ENCODE measurements around the gene HSPA2.
"Not testable (repeated sequence)": the region's sequence is repeated elsewhere in the genome, so short reads cannot be mapped to it uniquely, and the experiment has no call there.

The HSPA2 gene

DNA sequence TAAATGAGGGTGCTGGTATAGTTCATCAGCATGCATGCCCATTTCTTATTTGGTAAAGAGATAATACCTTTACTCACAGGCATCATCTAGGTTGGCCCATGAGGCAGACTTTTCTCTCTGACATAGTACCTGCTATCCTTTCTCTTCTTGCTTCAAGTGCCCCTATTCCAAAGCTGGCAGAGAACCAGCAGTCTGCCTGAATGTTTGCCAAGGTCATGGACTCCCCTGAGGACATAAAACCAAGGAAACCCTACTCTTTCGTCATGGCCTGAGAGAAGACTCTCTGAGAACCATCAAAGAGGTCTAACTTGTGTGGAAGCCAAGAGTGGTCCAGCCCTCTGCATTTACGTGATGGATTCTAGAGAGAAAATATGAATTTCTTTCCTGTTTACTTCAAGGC is 21.1 kb downstream of the HSPA2 start:
- H3K36me3 ChIP-seq (replicated peaks) = no peaks in the 10 kb centered on the region
- in situ Hi-C loops (cut with HindIII; ENCODE audit: low pct_ligation_motif_present, low sequenced_read_pairs) = no loop called here
- DNase-seq = no peak
- H3K27me3 ChIP-seq (replicated peaks) = no peaks in the 10 kb centered on the region
- no peak overlapping the region for H3K4me3 ChIP-seq (ENCODE audit: low read depth, low read length)
- H3K27ac ChIP-seq = no peak overlapping the region
- TF ChIP-seq, protein P1, sequence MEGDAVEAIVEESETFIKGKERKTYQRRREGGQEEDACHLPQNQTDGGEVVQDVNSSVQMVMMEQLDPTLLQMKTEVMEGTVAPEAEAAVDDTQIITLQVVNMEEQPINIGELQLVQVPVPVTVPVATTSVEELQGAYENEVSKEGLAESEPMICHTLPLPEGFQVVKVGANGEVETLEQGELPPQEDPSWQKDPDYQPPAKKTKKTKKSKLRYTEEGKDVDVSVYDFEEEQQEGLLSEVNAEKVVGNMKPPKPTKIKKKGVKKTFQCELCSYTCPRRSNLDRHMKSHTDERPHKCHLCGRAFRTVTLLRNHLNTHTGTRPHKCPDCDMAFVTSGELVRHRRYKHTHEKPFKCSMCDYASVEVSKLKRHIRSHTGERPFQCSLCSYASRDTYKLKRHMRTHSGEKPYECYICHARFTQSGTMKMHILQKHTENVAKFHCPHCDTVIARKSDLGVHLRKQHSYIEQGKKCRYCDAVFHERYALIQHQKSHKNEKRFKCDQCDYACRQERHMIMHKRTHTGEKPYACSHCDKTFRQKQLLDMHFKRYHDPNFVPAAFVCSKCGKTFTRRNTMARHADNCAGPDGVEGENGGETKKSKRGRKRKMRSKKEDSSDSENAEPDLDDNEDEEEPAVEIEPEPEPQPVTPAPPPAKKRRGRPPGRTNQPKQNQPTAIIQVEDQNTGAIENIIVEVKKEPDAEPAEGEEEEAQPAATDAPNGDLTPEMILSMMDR (IDR thresholded peaks at IDR 0.05; ENCODE audit: low read depth, low read length, missing control alignments) = no peak

DNA sequence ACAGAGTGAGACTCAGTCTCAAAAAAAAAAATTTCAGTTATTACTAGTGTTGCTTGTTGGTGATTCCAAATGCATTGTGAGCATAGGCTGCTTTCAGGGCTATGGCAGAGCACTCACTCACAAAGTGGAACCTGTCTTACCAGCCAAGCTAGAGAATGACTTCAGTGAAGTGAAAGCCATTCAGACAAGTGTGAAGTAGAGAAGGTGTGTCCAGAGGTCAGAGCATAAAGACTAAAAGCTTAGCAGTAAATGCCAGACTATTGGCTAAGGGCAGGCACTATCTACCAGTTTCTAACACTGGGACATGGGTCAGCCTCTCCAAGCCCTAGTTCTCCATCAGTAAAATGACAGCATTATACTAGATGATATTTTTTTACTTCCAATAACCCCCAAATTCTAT is 21.9 kb downstream of the HSPA2 start:
- H3K27me3 ChIP-seq (replicated peaks) = no peaks in the 10 kb centered on the region
- in situ Hi-C loops (cut with HindIII; ENCODE audit: low pct_ligation_motif_present, low sequenced_read_pairs) = no loop called here
- no peaks in the 10 kb centered on the region for H3K36me3 ChIP-seq (replicated peaks)
- H3K4me3 ChIP-seq (ENCODE audit: low read depth, low read length) = no peak overlapping the region
- H3K27ac ChIP-seq = no peak overlapping the region
- no peak for DNase-seq
- TF ChIP-seq, protein P1 (IDR thresholded peaks at IDR 0.05; ENCODE audit: low read depth, low read length, missing control alignments) = no peak

DNA sequence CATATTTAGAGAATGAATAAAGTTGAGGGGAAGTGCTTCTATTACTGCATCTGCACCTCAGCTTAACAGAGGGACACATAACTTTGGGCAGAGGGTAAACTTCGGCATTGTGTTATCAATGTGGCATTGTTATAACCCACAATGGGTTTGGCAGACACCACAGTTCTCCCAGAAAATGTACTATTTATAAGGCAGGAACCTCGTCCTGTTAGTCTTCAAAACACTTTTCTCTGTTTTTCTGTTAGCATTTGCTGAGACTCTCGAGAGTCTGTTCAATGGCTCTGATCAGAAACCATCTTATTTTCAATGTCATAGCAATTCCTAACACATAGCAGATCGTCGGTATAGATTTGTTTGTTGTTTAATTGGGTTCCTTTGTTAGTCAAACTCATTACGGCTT is 23.2 kb downstream of the HSPA2 start:
- Histone ChIP-seq H3K4me3 (ENCODE audit: low read depth, low read length) (no peak overlapping the region), H3K36me3 (replicated peaks) (no peaks in the 10 kb centered on the region), H3K27me3 (replicated peaks) (no peaks in the 10 kb centered on the region), H3K27ac (no peak overlapping the region)
- in situ Hi-C loops (cut with HindIII; ENCODE audit: low pct_ligation_motif_present, low sequenced_read_pairs) = no loop called here
- TF ChIP-seq, protein P1 (IDR thresholded peaks at IDR 0.05; ENCODE audit: low read depth, low read length, missing control alignments) = no peak
- no peak for DNase-seq

DNA sequence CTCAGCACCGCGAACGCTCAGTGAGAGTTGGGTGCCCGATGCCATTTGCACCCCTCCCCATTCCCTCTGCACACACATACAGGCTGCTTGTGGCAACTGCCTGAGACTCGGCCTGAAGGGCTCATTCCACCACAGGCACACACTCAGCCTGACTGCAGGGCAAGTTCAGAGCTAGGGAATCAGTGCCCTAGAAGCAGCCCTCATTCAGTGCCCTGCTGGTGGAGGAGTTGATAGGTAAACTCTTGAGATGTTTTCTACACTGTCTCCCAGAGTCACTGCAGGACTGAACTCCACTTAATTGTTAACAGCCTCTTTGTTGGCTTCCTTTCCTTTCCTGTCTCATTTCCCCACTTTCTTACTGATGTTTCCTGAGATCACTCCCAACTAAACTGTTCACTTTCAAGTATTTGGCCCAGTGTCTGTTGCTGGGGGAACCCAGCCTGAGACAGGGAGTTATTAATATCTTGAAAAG is 26.1 kb downstream of the HSPA2 start:
- Histone ChIP-seq H3K36me3 (replicated peaks) (no peaks in the 10 kb centered on the region), H3K27me3 (replicated peaks) (no peaks in the 10 kb centered on the region), H3K27ac (no peak overlapping the region), H3K4me3 (ENCODE audit: low read depth, low read length) (no peak overlapping the region)
- TF ChIP-seq, protein P1 (IDR thresholded peaks at IDR 0.05; ENCODE audit: low read depth, low read length, missing control alignments) = no peak
- DNase-seq = no peak
- in situ Hi-C loops (cut with HindIII; ENCODE audit: low pct_ligation_motif_present, low sequenced_read_pairs) = no loop called here

DNA sequence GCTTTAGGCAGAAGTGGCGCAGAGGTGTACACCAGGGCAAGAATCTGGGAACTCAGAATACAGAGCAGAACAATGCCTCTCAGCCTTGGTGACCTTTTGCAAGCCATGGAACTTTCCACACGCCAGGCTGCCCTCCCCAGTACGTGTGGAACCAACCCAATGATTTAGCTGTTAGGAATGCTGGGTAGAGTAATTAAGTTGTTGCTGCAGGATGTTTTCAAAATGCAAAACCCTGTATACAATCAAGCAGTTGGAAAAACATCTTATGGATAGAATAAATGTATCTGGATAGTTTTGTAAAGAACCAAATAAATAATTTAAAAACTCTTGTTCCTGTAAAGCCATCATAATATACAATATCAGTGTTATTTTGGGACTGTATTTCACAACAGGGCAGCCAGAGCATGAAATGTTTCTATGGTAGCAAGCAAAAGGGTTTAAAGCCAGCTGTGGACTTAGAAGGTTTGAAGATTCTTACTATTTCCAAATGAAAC is 28.6 kb downstream of the HSPA2 start:
- Histone ChIP-seq H3K36me3 (replicated peaks) (no peaks in the 10 kb centered on the region), H3K27ac (no peak overlapping the region), H3K4me3 (ENCODE audit: low read depth, low read length) (no peak overlapping the region), H3K27me3 (replicated peaks) (no peaks in the 10 kb centered on the region)
- DNase-seq = peak; percentile 62
- TF ChIP-seq, protein P1 (IDR thresholded peaks at IDR 0.05; ENCODE audit: low read depth, low read length, missing control alignments) = no peak
- in situ Hi-C loops (cut with HindIII; ENCODE audit: low pct_ligation_motif_present, low sequenced_read_pairs) = no loop called here

DNA sequence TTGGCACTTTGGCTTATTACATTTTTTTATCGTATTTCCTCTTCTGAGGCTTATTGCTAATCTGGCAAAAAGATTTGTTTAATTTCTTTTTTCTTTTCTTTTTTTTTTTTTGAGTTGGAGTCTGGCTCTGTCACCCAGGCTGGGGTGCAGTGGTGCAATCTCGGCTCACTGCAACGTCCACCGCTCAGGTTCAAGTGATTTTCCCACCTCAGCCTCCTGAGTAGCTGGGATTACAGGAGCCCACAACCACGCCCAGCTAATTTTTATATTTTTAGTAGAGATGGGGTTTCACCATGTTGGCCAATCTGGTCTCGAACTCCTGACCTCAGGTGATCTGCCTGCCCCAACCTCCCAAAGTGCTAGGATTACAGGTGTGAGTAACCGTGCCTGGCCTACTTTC is 29.1 kb downstream of the HSPA2 start:
- DNase-seq; in situ Hi-C loops (cut with HindIII; ENCODE audit: low pct_ligation_motif_present, low sequenced_read_pairs); H3K27me3 ChIP-seq (replicated peaks); H3K36me3 ChIP-seq (replicated peaks); H3K4me3 ChIP-seq (ENCODE audit: low read depth, low read length); H3K27ac ChIP-seq: not testable (repeated sequence)
